HG03060 (cell line): ENCODE results near the gene KLHDC4.
"Not testable (repeated sequence)": the region's sequence is repeated elsewhere in the genome, so short reads cannot be mapped to it uniquely, and the experiment has no call there.

Experiments used
- ATAC-seq: cut with Tn5 transposase; IDR thresholded peaks from one replicate; pipeline ENCODE4 v1.9.1; 2021; ENCODE audit warnings: low read depth, moderate number of reproducible peaks; ENCODE audit not compliant: unreplicated experiment

KLHDC4 gene

DNA sequence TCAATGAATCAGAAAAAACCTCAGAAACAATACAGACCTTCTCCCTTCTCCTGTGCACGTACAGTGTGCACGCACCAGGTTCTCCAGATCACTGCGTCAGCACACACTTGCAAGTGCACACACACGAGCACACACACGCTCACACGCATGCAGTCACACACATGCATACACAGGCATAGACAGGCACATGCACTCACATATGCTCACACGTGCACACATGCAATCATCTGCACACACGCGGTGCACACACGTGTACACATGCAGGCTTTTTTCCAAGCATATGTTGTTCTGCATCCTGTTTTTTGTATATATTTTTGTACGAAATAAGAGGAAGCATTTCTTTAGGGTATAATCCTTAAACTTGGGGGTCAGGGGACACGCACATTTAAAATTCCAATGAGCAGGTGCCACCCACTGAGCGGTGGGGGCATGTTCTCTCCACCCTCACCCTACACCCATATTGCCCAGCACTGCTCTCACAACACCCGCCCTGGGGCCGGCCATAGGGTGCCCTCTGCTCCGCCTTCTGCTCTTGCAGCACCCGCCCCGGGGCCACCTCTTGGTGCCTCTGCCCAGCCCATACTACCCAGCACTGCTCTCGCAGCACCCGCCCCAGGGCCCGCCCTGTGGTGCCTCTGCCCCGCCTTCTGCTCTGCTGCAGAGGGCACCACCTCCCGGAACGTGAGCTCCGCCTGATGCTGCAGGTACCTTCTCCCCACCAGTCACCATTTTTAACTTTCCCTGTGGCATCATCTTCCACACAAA, 20.9 kb downstream of the KLHDC4 start:
- no peak for ATAC-seq

- ATAC-seq = no peak
These were observed 22.9 kb downstream of the KLHDC4 start for GRCh38 chr16:87742781-87743490.

- ATAC-seq = no peak
These were observed 23.9 kb downstream of the KLHDC4 start for GRCh38 chr16:87741700-87742415.

DNA sequence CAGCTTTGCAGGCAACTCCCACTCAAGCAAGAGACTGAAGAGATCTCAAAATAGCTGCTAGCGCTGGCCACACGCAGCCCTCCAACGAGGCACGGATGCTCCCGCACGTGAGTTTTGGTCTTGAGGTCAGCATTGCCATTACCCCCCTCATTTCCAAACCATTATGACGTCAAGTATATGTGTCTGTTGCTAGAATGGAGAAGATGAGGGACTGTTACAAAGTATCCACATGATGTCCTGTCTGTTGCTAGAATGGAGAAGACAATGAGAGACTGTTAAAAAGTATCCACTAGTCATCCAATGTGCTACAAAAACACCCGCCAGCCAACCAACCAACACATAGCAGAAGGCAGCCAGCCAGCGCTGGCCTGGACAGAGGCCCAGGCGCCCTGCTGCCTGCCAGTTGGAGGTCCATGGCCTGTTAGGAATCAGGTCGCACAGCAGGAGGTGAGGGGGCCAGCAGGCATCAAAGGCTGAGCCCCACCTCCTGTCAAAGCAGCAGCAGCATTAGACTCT, 24.8 kb downstream of the KLHDC4 start:
- ATAC-seq = no peak

DNA sequence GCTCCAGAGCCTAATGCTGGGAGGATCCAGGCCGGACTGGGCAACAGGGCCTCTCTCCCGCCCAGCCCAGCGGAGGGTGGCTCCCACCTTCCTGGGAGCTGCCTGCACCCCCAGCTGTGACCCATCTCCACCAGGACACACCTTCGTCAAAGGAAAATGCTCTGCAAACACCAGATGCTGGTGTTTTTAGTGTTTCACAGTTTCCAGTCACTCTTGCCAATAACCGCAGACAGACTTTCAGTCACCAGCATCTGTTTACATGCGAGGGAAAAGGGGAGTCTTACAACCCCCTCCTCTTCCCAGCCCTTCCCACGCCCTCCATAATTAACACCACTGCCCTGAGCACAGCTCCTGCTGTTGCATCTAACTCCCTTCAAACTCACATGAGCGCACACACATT, 25.3 kb downstream of the KLHDC4 start:
- no peak for ATAC-seq

- ATAC-seq = no peak
These were observed 26.0 kb downstream of the KLHDC4 start for GRCh38 chr16:87739801-87740200.

DNA sequence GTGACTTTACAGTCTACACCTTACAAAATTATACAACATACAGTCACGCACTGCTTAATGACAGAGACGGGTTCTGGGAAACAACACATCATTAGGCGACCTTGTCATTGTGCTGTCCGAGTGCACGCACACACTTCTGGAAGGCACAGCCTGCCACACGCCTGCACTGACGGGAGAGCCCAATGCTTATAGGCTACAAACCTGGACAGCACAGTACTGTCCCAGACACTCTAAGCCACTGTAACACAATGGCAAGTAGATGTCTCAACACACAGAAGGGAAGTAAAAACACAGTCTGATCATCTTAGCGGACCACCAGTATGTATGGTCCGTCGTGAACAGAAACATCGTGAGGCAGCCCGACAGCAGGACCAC, 29.8 kb downstream of the KLHDC4 start:
- no peak for ATAC-seq

- no peak for ATAC-seq
These were observed 30.3 kb downstream of the KLHDC4 start for GRCh38 chr16:87735270-87736007.

GRCh38 chr16:87734644-87735043, 31.1 kb downstream of the KLHDC4 start:
- ATAC-seq = no peak

- ATAC-seq = no peak
These were observed 32.6 kb downstream of the KLHDC4 start for GRCh38 chr16:87733190-87733589.

DNA sequence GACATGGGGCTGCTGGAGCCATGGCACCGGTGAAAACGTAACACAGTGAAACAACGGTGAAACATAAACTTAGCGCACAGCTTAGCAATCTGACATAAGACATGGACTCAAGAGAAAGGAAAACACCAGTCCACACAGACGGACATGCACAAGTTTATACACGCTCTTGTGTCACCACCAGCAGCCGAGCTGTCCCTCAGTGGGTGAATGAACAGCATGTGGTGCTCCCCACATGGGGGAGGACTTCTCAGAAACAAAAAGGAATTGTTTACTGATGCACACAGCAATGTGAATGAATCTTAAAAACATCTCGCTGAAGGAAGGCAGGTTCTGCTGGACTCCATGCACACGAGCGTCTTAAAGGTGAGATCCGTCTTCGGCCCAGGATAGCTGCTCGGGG, 34.2 kb downstream of the KLHDC4 start:
- ATAC-seq = no peak

GRCh38 chr16:87729266-87729954, 36.4 kb downstream of the KLHDC4 start:
- ATAC-seq = no peak

- ATAC-seq = no peak
These were observed 37.8 kb downstream of the KLHDC4 start for GRCh38 chr16:87728026-87728425.

GRCh38 chr16:87727346-87727745, 38.4 kb downstream of the KLHDC4 start:
- ATAC-seq = no peak

DNA sequence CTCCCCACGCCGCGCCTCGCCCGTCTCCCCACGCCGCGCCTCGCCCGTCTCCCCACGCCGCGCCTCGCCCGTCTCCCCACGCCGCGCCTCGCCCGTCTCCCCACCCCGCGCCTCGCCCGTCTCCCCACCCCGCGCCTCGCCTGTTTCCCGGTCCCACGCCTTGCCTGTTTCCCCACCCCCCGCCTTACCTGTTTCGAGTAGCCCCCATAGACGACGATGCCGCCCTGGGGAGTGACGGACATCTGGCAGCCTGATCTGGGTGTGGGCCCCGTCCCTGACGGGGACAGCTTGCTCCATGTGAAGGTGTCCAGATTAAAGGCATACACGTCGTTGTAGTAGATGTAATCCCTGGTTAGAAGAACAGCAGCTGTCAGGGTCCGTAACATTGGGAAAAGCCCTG, 39.2 kb downstream of the KLHDC4 start:
- not testable (repeated sequence) for ATAC-seq

GRCh38 chr16:87725596-87726235, 40.1 kb downstream of the KLHDC4 start:
- no peak for ATAC-seq

- peak; percentile 51 for ATAC-seq
These were observed 41.1 kb downstream of the KLHDC4 start for GRCh38 chr16:87724490-87725291.

- no peak for ATAC-seq
These were observed 42.6 kb downstream of the KLHDC4 start for GRCh38 chr16:87723226-87723623.
